DND-41 (cell line): Measurements from ENCODE around the gene BYSL.

Experiments
- CTCF ChIP-seq: IDR thresholded peaks from 2 replicates; pipeline ENCODE4 v1.5.1; 2012; ENCODE audit warnings: borderline replicate concordance, low read length, moderate library complexity, mild to moderate bottlenecking; ENCODE audit not compliant: poor library complexity, severe bottlenecking; ENCODE audit errors: extremely low read depth
- EZH2 ChIP-seq: IDR thresholded peaks from 3 replicates; pipeline ENCODE4 v1.6.1; 2012; ENCODE audit warnings: borderline replicate concordance, low read depth, mild to moderate bottlenecking, moderate library complexity, low read length, inconsistent platforms; ENCODE audit not compliant: severe bottlenecking

GRCh38 chr6:41954668-41955067 is 33.4 kb downstream of the BYSL start:
- TF ChIP-seq EZH2, result no peak
- TF ChIP-seq CTCF, result no peak
